GM18867 (cell line): ENCODE measurements around the gene AGBL4.

Experiments
- ATAC-seq: cut with Tn5 transposase; IDR thresholded peaks from one replicate; pipeline ENCODE4 v1.9.1; 2021; ENCODE audit warnings: mild to moderate bottlenecking, moderate library complexity; ENCODE audit not compliant: unreplicated experiment

AGBL4 gene

DNA sequence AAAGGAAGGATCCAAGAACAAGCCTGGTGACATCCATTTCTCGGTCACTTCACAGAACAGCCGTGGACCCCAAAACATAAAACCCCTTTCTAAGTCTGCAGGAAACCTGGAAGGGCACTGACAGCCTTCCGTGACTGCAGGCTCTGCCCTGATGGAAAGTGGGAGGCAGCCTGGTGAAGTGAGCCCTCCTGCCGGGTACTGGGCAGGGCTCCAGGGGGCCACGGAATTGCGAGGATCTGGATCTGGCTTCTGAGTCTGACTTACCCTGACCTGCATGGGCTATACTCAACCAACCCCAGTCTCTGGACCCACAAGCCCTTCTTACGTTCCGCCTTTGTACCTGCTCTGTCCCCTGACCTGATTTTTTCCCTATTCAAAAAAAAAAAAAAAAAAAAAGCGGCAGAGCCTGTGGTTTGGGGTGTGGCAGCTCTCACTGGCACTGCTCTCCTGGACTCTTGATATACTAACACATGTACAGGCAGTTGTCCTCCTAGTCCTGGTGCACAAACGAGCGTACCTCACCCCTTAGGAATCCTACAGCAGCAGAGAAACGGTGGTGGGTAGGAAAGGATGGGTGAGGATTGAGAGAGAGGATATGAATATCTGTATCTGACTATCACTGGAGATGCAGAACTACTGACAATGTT lies 1330.0 kb downstream of the AGBL4 start:
- ATAC-seq = no peak

GRCh38 chr1:48693180-48693579 lies 1330.6 kb downstream of the AGBL4 start:
- no peak for ATAC-seq

GRCh38 chr1:48692235-48692634 lies 1331.5 kb downstream of the AGBL4 start:
- no peak for ATAC-seq

- peak; percentile 65 for ATAC-seq
Measured at GRCh38 chr1:48691429-48692001, 1332.2 kb downstream of the AGBL4 start.

GRCh38 chr1:48688102-48688760 lies 1335.5 kb downstream of the AGBL4 start:
- ATAC-seq = peak; percentile 84

- ATAC-seq = no peak
Measured at GRCh38 chr1:48687282-48688045, 1336.3 kb downstream of the AGBL4 start.

DNA sequence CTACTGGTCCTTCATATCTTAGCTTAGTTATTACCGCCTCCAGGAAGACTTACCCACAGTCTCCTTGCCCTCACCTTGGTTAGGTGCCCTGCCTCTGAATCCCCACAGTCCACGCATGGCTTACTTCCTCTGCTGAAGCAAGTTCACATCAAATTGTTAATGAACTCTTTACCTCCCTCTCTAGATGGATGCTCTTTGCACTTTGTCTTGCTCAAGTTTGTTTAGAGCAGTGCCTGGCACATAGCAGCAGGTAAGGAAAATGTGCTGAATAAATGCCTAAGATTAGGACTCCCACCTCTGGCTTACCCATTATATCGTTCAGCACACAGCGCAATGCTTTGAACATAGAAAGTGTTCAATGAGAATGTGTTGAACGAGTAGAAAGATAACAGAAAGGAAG lies 1337.6 kb downstream of the AGBL4 start:
- ATAC-seq = no peak

DNA sequence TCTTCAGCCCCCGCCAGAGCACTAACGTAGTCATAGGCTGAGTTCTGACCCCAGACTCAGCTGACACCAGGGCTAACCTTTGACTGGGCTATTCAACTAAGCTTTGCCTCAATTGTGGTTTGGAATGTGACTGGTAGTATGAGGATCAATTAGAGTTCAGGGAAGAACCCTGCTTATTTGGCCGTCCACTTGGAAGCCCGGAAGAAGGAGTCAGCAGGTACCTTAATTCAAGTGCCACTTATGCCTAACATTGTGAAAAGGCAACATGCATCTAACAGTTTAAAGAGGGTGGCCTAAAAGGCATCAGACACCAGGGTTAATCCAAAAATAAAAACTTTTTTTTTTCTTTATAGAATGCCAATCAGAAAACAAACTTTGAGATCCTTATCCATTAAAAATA lies 1339.4 kb downstream of the AGBL4 start:
- ATAC-seq = no peak

DNA sequence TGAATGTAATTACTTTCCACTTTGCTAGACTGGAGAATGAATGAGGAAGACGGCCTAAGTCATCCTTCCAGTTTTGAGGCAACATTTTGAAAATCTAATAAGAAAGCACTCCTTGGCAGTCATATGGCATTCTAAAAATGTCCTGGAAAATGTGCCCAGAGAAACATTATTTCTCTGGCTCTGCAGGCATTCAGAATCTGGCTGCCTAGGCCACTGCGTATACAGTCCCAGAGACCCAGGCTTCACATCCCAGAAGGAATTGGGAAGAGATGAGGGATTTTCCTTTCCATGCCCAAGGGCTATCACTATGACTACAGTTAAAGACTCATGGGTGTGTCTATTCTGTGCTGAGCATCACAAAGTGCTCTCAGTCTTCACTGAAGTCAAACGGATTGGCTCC lies 1339.9 kb downstream of the AGBL4 start:
- ATAC-seq = no peak

- no peak for ATAC-seq
Measured at GRCh38 chr1:48681476-48682305, 1342.1 kb downstream of the AGBL4 start.

GRCh38 chr1:48680411-48681035 lies 1343.2 kb downstream of the AGBL4 start:
- ATAC-seq = no peak

GRCh38 chr1:48679859-48680258 lies 1343.9 kb downstream of the AGBL4 start:
- no peak for ATAC-seq

DNA sequence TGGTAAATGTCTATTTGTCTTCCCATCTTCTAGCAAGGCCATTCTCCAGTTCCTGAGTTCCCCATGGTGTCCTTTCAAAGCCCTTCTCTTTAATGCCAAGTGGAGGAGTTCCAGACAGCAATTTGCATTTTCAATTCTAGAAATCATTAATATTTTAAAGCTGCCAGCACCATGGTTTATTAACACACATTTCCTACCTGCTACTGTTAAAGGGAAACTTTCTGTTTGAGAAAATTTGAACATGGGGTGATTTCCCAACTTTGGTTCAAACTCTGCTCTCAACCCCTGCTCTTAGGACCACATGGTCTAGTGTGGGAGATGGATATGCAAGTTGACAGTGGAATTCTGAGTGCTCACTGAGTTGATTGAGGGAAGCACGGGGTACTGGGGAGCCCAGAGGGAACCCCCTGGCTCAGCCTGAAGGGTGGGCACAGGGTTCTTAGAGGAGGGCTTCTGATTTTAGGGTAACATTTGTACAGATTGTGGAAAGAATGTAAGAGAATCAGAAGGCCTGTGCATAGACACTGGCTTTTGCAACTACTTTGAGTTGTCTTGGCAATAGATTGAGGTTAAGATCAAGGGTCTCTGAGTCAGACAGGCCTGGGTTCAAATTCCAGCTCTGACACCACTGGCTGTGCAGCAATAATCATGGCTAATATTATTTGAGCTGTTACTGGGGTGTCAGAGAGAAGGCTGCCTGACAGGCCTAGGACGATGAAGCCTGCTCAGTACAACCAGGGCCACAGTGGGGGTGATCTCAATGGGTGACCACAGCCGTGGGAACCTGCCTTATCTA lies 1344.8 kb downstream of the AGBL4 start:
- ATAC-seq = no peak

GRCh38 chr1:48677306-48678287 lies 1346.2 kb downstream of the AGBL4 start:
- ATAC-seq = peak; percentile 66

DNA sequence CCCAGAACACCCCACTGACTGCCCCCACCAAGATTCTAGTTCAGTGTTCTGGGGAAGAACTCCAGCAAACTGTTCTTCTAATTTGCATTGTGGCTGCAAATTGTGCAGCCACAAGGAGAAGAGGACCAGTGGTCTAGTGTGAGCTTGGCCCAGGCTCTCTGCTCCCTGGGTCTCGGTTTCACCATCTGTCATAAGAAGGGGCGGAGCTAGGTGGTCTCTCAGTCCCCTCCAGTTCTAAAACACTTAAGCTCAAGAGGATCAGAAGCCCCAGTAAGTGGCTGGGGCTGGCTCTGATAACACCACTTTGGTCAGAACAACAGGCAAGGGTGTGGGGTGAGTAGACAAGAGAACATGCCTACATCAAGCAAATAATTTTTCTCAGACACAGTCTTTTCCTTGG lies 1346.9 kb downstream of the AGBL4 start:
- ATAC-seq = no peak

DNA sequence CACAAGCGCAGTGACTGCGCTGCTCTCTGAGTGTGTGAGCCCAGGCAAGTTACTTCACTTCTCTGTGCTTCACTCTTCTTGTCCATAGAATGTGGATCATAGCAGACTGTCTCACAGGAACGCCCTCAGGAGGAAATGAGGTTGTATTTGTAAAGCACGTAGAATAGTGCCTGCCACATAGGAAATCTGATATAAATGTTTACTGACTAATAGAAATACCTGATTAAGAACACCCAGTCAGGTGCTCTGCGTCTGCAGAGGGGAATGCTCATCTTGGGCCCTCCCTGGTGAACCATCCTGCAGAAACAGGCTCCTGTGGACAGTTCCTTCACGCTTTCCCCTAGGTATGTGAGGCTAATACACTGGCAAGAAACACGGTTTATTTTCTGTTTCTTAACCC lies 1347.4 kb downstream of the AGBL4 start:
- no peak for ATAC-seq

- ATAC-seq = no peak
Measured at GRCh38 chr1:48675251-48675650, 1348.5 kb downstream of the AGBL4 start.

DNA sequence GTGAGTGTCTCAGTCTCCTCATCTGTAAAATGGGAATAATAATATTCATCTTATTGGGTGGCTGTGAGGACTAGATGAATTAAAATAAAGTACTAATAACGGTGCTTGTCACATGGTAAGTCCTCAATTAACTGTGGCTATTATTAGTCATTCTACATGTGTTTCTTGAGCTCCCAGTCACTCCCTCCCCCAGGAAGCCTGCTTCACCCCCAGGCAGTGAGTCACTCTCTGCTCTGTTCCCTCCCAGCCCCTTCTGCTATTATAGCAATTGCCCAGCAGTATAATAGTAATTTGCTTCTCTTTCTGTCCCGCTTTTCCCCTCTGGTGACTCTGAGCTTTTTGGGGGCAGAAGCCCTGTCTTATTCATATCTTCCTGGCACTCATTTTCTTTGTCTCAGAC lies 1349.1 kb downstream of the AGBL4 start:
- no peak for ATAC-seq
